ENCODE measurements around the gene DEF6. TPM values are rescaled to one million over a fixed set of nuclear protein-coding genes. Genes with fewer than 3 reads are reported as not detected.

The DEF6 gene
- total and polyA plus RNA-seq, 2 of the 13 experiments (the other 11 are each of a cell fraction or from before 2014, with no cell fraction given), result 5.2 to 10.0 TPM

DNA sequence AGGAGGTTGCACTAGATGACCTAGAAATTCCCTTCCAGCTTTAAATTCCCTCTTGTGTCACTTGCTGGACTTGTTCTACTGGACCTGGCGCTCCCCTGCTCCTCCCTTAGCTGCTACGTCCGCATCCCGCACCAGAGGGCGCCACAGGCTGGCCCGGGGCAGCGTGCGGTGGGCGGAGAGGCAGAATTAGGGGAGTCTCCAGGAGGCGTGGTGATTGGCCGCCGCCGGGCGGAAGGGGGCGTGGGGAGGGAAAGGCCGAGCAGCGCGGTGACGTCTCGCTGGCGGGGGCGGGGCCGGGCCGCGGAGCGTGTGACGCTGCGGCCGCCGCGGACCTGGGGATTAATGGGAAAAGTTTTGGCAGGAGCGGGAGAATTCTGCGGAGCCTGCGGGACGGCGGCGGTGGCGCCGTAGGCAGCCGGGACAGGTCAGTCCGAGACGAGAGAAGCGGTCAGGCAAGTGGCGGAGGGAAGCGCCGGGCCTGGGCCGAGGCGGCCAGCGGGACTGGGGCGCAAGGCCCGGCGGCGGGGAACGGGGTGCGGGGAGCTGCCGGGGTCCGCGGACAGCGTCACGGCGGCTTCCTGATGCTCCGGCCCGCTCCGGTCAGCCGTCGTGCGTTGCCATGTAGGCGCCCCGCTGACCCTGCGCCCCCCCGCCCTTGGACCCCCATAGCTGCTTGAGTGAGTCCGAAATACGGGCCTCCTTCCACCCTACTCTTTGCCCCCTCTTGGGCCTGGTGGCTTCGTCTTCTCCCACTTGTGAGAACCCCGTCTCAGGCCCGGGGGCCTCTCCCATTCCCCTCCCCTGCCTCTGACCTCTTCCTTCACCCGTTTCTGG is 44.9 kb downstream of the DEF6 start, which contains the start of gene PPARD (continued):
- TF ChIP-seq, protein P1, sequence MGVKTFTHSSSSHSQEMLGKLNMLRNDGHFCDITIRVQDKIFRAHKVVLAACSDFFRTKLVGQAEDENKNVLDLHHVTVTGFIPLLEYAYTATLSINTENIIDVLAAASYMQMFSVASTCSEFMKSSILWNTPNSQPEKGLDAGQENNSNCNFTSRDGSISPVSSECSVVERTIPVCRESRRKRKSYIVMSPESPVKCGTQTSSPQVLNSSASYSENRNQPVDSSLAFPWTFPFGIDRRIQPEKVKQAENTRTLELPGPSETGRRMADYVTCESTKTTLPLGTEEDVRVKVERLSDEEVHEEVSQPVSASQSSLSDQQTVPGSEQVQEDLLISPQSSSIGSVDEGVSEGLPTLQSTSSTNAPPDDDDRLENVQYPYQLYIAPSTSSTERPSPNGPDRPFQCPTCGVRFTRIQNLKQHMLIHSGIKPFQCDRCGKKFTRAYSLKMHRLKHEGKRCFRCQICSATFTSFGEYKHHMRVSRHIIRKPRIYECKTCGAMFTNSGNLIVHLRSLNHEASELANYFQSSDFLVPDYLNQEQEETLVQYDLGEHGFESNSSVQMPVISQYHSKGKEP (CRISPR knock-in tag; IDR thresholded peaks at IDR 0.05), result 0 out of 2 replicates have a peak, but pooled peaks have one; percentile 72
- TF ChIP-seq ERF (CRISPR knock-in tag; IDR thresholded peaks at IDR 0.05), result 0 out of 2 replicates have a peak, but pooled peaks have one; percentile 22
- TF ChIP-seq ZBTB1 (CRISPR knock-in tag; IDR thresholded peaks at IDR 0.05; ENCODE audit: borderline replicate concordance), result no peak
- peak; percentile 69; the same call in 1 of the 2 replicates for TF ChIP-seq ZNF558 (CRISPR knock-in tag; IDR thresholded peaks at IDR 0.05; ENCODE audit: borderline replicate concordance)
- TF ChIP-seq, protein P2, sequence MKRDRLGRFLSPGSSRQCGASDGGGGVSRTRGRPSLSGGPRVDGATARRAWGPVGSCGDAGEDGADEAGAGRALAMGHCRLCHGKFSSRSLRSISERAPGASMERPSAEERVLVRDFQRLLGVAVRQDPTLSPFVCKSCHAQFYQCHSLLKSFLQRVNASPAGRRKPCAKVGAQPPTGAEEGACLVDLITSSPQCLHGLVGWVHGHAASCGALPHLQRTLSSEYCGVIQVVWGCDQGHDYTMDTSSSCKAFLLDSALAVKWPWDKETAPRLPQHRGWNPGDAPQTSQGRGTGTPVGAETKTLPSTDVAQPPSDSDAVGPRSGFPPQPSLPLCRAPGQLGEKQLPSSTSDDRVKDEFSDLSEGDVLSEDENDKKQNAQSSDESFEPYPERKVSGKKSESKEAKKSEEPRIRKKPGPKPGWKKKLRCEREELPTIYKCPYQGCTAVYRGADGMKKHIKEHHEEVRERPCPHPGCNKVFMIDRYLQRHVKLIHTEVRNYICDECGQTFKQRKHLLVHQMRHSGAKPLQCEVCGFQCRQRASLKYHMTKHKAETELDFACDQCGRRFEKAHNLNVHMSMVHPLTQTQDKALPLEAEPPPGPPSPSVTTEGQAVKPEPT (CRISPR knock-in tag; IDR thresholded peaks at IDR 0.05; ENCODE audit: low read depth), result 0 out of 2 replicates have a peak, but pooled peaks have one; percentile 26
- no peak for TF ChIP-seq RFX1 (IDR thresholded peaks at IDR 0.05)
- peak; percentile 70; the same call in 1 of the 2 replicates for TF ChIP-seq ZNF274 (CRISPR knock-in tag; IDR thresholded peaks at IDR 0.05)
- TF ChIP-seq, protein P3, sequence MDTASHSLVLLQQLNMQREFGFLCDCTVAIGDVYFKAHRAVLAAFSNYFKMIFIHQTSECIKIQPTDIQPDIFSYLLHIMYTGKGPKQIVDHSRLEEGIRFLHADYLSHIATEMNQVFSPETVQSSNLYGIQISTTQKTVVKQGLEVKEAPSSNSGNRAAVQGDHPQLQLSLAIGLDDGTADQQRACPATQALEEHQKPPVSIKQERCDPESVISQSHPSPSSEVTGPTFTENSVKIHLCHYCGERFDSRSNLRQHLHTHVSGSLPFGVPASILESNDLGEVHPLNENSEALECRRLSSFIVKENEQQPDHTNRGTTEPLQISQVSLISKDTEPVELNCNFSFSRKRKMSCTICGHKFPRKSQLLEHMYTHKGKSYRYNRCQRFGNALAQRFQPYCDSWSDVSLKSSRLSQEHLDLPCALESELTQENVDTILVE (CRISPR knock-in tag; IDR thresholded peaks at IDR 0.05), result peak; percentile 90; the same call in 1 of the 2 replicates
- no peak for TF ChIP-seq ZFAT (CRISPR knock-in tag; conservative IDR thresholded peaks at IDR 0.05)
- TF ChIP-seq, protein P4, sequence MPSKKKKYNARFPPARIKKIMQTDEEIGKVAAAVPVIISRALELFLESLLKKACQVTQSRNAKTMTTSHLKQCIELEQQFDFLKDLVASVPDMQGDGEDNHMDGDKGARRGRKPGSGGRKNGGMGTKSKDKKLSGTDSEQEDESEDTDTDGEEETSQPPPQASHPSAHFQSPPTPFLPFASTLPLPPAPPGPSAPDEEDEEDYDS (CRISPR knock-in tag; IDR thresholded peaks at IDR 0.05), result peak; percentile 85
- peak; percentile 89; the same call in 1 of the 2 replicates for TF ChIP-seq YEATS2 (CRISPR knock-in tag; IDR thresholded peaks at IDR 0.05; ENCODE audit: borderline replicate concordance)
- TF ChIP-seq, protein P5, sequence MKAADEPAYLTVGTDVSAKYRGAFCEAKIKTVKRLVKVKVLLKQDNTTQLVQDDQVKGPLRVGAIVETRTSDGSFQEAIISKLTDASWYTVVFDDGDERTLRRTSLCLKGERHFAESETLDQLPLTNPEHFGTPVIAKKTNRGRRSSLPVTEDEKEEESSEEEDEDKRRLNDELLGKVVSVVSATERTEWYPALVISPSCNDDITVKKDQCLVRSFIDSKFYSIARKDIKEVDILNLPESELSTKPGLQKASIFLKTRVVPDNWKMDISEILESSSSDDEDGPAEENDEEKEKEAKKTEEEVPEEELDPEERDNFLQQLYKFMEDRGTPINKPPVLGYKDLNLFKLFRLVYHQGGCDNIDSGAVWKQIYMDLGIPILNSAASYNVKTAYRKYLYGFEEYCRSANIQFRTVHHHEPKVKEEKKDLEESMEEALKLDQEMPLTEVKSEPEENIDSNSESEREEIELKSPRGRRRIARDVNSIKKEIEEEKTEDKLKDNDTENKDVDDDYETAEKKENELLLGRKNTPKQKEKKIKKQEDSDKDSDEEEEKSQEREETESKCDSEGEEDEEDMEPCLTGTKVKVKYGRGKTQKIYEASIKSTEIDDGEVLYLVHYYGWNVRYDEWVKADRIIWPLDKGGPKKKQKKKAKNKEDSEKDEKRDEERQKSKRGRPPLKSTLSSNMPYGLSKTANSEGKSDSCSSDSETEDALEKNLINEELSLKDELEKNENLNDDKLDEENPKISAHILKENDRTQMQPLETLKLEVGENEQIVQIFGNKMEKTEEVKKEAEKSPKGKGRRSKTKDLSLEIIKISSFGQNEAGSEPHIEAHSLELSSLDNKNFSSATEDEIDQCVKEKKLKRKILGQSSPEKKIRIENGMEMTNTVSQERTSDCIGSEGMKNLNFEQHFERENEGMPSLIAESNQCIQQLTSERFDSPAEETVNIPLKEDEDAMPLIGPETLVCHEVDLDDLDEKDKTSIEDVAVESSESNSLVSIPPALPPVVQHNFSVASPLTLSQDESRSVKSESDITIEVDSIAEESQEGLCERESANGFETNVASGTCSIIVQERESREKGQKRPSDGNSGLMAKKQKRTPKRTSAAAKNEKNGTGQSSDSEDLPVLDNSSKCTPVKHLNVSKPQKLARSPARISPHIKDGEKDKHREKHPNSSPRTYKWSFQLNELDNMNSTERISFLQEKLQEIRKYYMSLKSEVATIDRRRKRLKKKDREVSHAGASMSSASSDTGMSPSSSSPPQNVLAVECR (CRISPR knock-in tag; IDR thresholded peaks at IDR 0.05; ENCODE audit: borderline replicate concordance), result peak; percentile 88
- no peak for TF ChIP-seq ZNF619 (CRISPR knock-in tag; IDR thresholded peaks at IDR 0.05)
- TF ChIP-seq ZFP1 (CRISPR knock-in tag; IDR thresholded peaks at IDR 0.05), result 0 out of 2 replicates have a peak, but pooled peaks have one; percentile 46
- TF ChIP-seq TCF7L2 (IDR thresholded peaks at IDR 0.05; ENCODE audit: low read depth, low read length), result no peak
- peak; percentile 76; the same call in 1 of the 2 replicates for TF ChIP-seq ZNF138 (CRISPR knock-in tag; IDR thresholded peaks at IDR 0.05; ENCODE audit: low read depth)
- TF ChIP-seq RFXAP (CRISPR knock-in tag; IDR thresholded peaks at IDR 0.05; ENCODE audit: borderline replicate concordance), result peak; percentile 78; the same call in 1 of the 2 replicates
- peak; percentile 18; the same call in 1 of the 2 replicates for TF ChIP-seq ZNF788 (CRISPR knock-in tag; IDR thresholded peaks at IDR 0.05; ENCODE audit: borderline replicate concordance)
- TF ChIP-seq MED1 (CRISPR knock-in tag; IDR thresholded peaks at IDR 0.05), result peak; percentile 56
- no peak; the same call in 1 of the 2 replicates for TF ChIP-seq HMG20A (CRISPR knock-in tag; IDR thresholded peaks at IDR 0.05; ENCODE audit: borderline replicate concordance)

Measured in HepG2 (cell line).